Measurements from ENCODE around the gene SLC6A11. TPM values are rescaled to one million over a fixed set of nuclear protein-coding genes. Genes with fewer than 3 reads are reported as not detected.

Gene SLC6A11
- total RNA-seq, 2 experiments from 2014 or later: not detected

DNA sequence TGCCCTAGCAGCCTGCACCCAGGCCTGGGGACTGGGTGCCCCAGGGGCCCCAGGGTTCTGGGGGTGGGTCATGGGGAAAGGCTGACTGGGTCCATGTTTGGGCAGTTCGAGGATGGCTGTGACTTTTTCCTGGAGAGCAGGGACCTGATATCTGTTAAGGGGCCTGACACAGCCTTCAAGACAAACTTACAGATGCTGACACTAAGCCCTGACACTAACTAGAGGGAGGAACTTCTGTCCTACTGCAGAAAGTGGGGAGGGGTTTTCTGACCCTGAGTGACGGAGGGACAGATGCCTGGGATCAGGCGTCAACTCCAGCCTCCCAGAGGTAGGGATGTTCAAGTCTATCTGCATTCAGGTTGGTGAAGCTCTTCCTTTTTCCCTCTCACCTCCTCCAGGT, 45.0 kb upstream of the SLC6A11 start:
- peaks cover 0 to 9% of the 10 kb centered on the region in 2 experiments for H3K9me3 ChIP-seq (ENCODE audit: control insufficient read depth in 1 of 2, insufficient read depth in 1 of 2, low read length in 2 of 2)
- no peaks in the 10 kb centered on the region for H3K9me3 Mint-ChIP-seq
- intact Hi-C loops (cut with DNase I, micrococcal nuclease): no loop called here
- peaks cover 0 to 5% of the 10 kb centered on the region in 2 experiments for H3K27me3 ChIP-seq (ENCODE audit: control insufficient read depth in 1 of 2, insufficient read depth in 2 of 2, low read length in 2 of 2)
- TF ChIP-seq CTCF (IDR thresholded peaks at IDR 0.05): no peak
- no peaks in the 10 kb centered on the region for H3K36me3 Mint-ChIP-seq (ENCODE audit: low read depth)
- H3K4me3 Mint-ChIP-seq: no peak overlapping the region
- DNase-seq: no peak
- no peak for ATAC-seq (ENCODE audit: poor library complexity)
- no peak overlapping the region for H3K27ac Mint-ChIP-seq
- H3K27ac ChIP-seq (ENCODE audit: low read depth in 1 of 2, low read length in 2 of 2): no peak overlapping the region
- no peaks in the 10 kb centered on the region for H3K4me1 Mint-ChIP-seq (ENCODE audit: low read depth)
- no peaks in the 10 kb centered on the region for H3K36me3 ChIP-seq (ENCODE audit: insufficient read depth, low read length)
- peaks cover 76% of the 10 kb centered on the region for H3K27me3 Mint-ChIP-seq
- POLR2A ChIA-PET: no interaction called here
- no peak overlapping the region for H3K4me3 ChIP-seq (ENCODE audit: low read length)
- CTCF ChIA-PET: no interaction called here
- no peaks in the 10 kb centered on the region for H3K4me1 ChIP-seq (ENCODE audit: insufficient read depth, low read length)

GRCh38 chr3:10771486-10772270, 44.4 kb upstream of the SLC6A11 start:
- no peaks in the 10 kb centered on the region for H3K4me1 ChIP-seq (ENCODE audit: insufficient read depth, low read length)
- H3K36me3 ChIP-seq (ENCODE audit: insufficient read depth, low read length): no peaks in the 10 kb centered on the region
- POLR2A ChIA-PET: no interaction called here
- ATAC-seq (ENCODE audit: poor library complexity) (no peak), DNase-seq (no peak)
- Mint-ChIP-seq H3K9me3 (no peaks in the 10 kb centered on the region), H3K4me3 (no peak overlapping the region), H3K4me1 (ENCODE audit: low read depth) (no peaks in the 10 kb centered on the region), H3K27ac (no peak overlapping the region), H3K36me3 (ENCODE audit: low read depth) (no peaks in the 10 kb centered on the region), H3K27me3 (peaks cover 73% of the 10 kb centered on the region)
- H3K9me3 ChIP-seq (ENCODE audit: control insufficient read depth in 1 of 2, insufficient read depth in 1 of 2, low read length in 2 of 2): peaks cover 0 to 9% of the 10 kb centered on the region in 2 experiments
- no peak for TF ChIP-seq CTCF (IDR thresholded peaks at IDR 0.05)
- CTCF ChIA-PET: no interaction called here
- no peak overlapping the region for H3K27ac ChIP-seq (ENCODE audit: low read depth in 1 of 2, low read length in 2 of 2)
- peaks cover 0 to 5% of the 10 kb centered on the region in 2 experiments for H3K27me3 ChIP-seq (ENCODE audit: control insufficient read depth in 1 of 2, insufficient read depth in 2 of 2, low read length in 2 of 2)
- intact Hi-C loops (cut with DNase I, micrococcal nuclease): no loop called here
- H3K4me3 ChIP-seq (ENCODE audit: low read length): no peak overlapping the region

DNA sequence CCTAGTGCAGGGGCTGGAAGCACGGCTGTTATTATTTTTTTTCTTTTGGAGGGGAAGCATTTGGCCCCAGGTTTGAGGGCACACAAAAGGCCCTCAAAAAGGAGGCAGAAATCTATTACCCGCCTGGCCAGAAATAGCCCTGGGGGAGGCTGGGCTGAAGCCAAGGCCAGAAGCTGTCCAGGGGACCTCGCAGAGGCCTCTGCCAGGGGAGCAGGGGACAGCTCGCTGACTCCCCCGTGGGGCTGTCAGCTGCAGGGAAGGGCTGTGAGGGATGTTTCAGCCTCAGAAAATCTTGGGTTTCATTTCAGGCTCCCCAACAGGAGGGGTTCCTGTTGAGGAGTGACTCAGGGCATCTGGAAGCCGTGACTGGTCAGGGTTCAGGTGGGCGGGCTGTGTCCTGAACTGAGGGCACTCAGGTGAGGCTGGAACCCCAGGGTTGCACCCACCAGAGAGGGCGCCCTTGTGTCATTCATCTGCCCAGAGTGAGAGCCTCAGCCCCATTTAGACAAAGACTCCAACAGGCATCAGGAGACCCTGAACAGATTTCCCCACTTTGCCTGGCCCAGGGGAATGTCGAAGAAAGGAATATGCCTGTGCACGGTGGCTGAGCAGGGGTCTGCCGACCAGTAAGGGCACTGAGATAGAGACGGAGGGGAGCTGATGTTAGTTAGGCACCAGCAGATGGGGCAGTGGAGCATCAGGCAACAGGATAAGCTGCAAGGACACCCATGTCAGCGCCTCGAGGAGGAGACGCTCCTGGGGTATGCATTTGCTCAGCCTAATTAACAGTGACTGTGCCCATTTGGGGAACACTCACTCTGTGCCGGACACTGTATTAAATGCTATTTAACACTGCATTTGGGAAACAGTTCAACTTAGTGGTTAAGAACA, 43.5 kb upstream of the SLC6A11 start:
- H3K4me3 Mint-ChIP-seq: no peak overlapping the region
- H3K27me3 ChIP-seq (ENCODE audit: control insufficient read depth in 1 of 2, insufficient read depth in 2 of 2, low read length in 2 of 2): peaks cover 0 to 5% of the 10 kb centered on the region in 2 experiments
- DNase-seq: no peak
- no peaks in the 10 kb centered on the region for H3K36me3 Mint-ChIP-seq (ENCODE audit: low read depth)
- no peaks in the 10 kb centered on the region for H3K36me3 ChIP-seq (ENCODE audit: insufficient read depth, low read length)
- intact Hi-C loops (cut with DNase I, micrococcal nuclease): no loop called here
- H3K4me1 ChIP-seq (ENCODE audit: insufficient read depth, low read length): no peaks in the 10 kb centered on the region
- no peak overlapping the region for H3K27ac ChIP-seq (ENCODE audit: low read depth in 1 of 2, low read length in 2 of 2)
- no peak for TF ChIP-seq CTCF (IDR thresholded peaks at IDR 0.05)
- peaks cover 0 to 9% of the 10 kb centered on the region in 2 experiments for H3K9me3 ChIP-seq (ENCODE audit: control insufficient read depth in 1 of 2, insufficient read depth in 1 of 2, low read length in 2 of 2)
- no peaks in the 10 kb centered on the region for H3K4me1 Mint-ChIP-seq (ENCODE audit: low read depth)
- H3K9me3 Mint-ChIP-seq: no peaks in the 10 kb centered on the region
- CTCF ChIA-PET: interaction anchor here (1.0 kb wide), 1 partner anchor 14 kb away, joined by 5 read pairs; no protein-coding TSS in a partner anchor
- no peak for ATAC-seq (ENCODE audit: poor library complexity)
- peaks cover 68% of the 10 kb centered on the region for H3K27me3 Mint-ChIP-seq
- H3K4me3 ChIP-seq (ENCODE audit: low read length): no peak overlapping the region
- POLR2A ChIA-PET: no interaction called here
- no peak overlapping the region for H3K27ac Mint-ChIP-seq

Data from CD4-positive, alpha-beta T cell (primary cell).